GM12892 (cell line): ENCODE results near the gene LRIF1.
"Not testable (repeated sequence)": the region's sequence is repeated elsewhere in the genome, so short reads cannot be mapped to it uniquely, and the experiment has no call there.

Source experiments
- DNase-seq: peaks from one replicate; pipeline ENCODE4 v3.0.0; 2011; ENCODE audit not compliant: insufficient read length
- FAIRE-seq: peaks from 2 replicates; lab custom pipeline; 2011; peaks lifted over from hg19 to GRCh38; lab: Jason Lieb, UNC
- POLR2A ChIP-seq: IDR thresholded peaks from 2 replicates; pipeline ENCODE4 v1.6.1; 2011; ENCODE audit warnings: low read depth, low read length, control low read depth
- POLR2AphosphoS5 ChIP-seq: IDR thresholded peaks from 2 replicates; pipeline ENCODE4 v1.6.1; 2011; ENCODE audit warnings: low read depth, low read length, control low read depth
- TAF1 ChIP-seq: IDR thresholded peaks from 2 replicates; pipeline ENCODE4 v1.6.1; 2011; ENCODE audit warnings: low read depth, mild to moderate bottlenecking, control low read depth, low read length, borderline replicate concordance

Gene LRIF1

GRCh38 chr1:110945626-110946025 lies 18.1 kb downstream of the LRIF1 start:
- TF ChIP-seq POLR2A (no peak), TAF1 (no peak), POLR2AphosphoS5 (no peak)
- FAIRE-seq (no peak), DNase-seq (no peak)

GRCh38 chr1:110944806-110945205 lies 18.9 kb downstream of the LRIF1 start:
- FAIRE-seq (no peak), DNase-seq (no peak)
- no peak for TF ChIP-seq POLR2A
- TF ChIP-seq POLR2AphosphoS5 = no peak
- no peak for TF ChIP-seq TAF1

GRCh38 chr1:110936567-110936966 lies 27.2 kb downstream of the LRIF1 start:
- FAIRE-seq = no peak
- no peak for DNase-seq
- TF ChIP-seq TAF1 (no peak), POLR2A (no peak), POLR2AphosphoS5 (no peak)

GRCh38 chr1:110931097-110931496 lies 32.6 kb downstream of the LRIF1 start:
- not testable (repeated sequence) for DNase-seq, FAIRE-seq

- TF ChIP-seq POLR2A (no peak), POLR2AphosphoS5 (no peak), TAF1 (no peak)
- FAIRE-seq = no peak
- no peak for DNase-seq
Observed at GRCh38 chr1:110928904-110929303, 34.8 kb downstream of the LRIF1 start.

GRCh38 chr1:110928191-110928590 lies 35.5 kb downstream of the LRIF1 start:
- no peak for FAIRE-seq
- TF ChIP-seq TAF1 (no peak), POLR2AphosphoS5 (no peak), POLR2A (no peak)
- DNase-seq = no peak

- DNase-seq (no peak), FAIRE-seq (no peak)
- TF ChIP-seq POLR2AphosphoS5 (no peak), TAF1 (no peak), POLR2A (no peak)
Observed at GRCh38 chr1:110927484-110928075, 36.1 kb downstream of the LRIF1 start.

GRCh38 chr1:110921953-110922352 lies 41.8 kb downstream of the LRIF1 start:
- TF ChIP-seq POLR2AphosphoS5 (no peak), TAF1 (no peak), POLR2A (no peak)
- no peak for FAIRE-seq
- no peak for DNase-seq

- FAIRE-seq (no peak), DNase-seq (no peak)
- TF ChIP-seq POLR2A (no peak), TAF1 (no peak), POLR2AphosphoS5 (no peak)
Observed at GRCh38 chr1:110918016-110918415, 45.7 kb downstream of the LRIF1 start.

- FAIRE-seq = peak; percentile 83
- TF ChIP-seq POLR2AphosphoS5 (no peak), TAF1 (no peak), POLR2A (no peak)
- peak; percentile 11 for DNase-seq
Observed at GRCh38 chr1:110916669-110917306, 46.9 kb downstream of the LRIF1 start.

- no peak for FAIRE-seq
- no peak for DNase-seq
- TF ChIP-seq POLR2A (no peak), TAF1 (no peak), POLR2AphosphoS5 (no peak)
Observed at GRCh38 chr1:110916274-110916668, 47.5 kb downstream of the LRIF1 start.

GRCh38 chr1:110915804-110916203 lies 47.9 kb downstream of the LRIF1 start:
- FAIRE-seq (no peak), DNase-seq (no peak)
- no peak for TF ChIP-seq POLR2A
- TF ChIP-seq TAF1 = no peak
- no peak for TF ChIP-seq POLR2AphosphoS5

- no peak for DNase-seq
- no peak for FAIRE-seq
- no peak for TF ChIP-seq POLR2A
- TF ChIP-seq TAF1 = no peak
- no peak for TF ChIP-seq POLR2AphosphoS5
Observed at GRCh38 chr1:110914676-110915075, 49.0 kb downstream of the LRIF1 start.
